Adipocyte (in vitro differentiated cells): Measurements from ENCODE around the gene SELENOP.

Source experiments
- DNase-seq: peaks from one replicate; pipeline ENCODE4 v3.0.0-alpha.2; 2015; ENCODE audit warnings: low read depth
- H3K27me3 ChIP-seq: replicated peaks from 2 replicates; pipeline ENCODE4 v1.7.0; 2013; ENCODE audit warnings: mild to moderate bottlenecking, low read length, moderate library complexity; ENCODE audit not compliant: control insufficient read depth, insufficient read depth
- H3K36me3 ChIP-seq: 2 replicates; pipeline ENCODE4 v1.7.0; 2013; ENCODE audit warnings: low read length, mild to moderate bottlenecking, moderate library complexity; ENCODE audit not compliant: control insufficient read depth, insufficient read depth, severe bottlenecking
- H3K4me1 ChIP-seq: 2 replicates; pipeline ENCODE4 v1.7.0; 2013; ENCODE audit warnings: mild to moderate bottlenecking, low read length, moderate library complexity; ENCODE audit not compliant: control insufficient read depth, insufficient read depth
- H3K4me3 ChIP-seq: 2 replicates; pipeline ENCODE4 v1.7.0; 2013; ENCODE audit warnings: mild to moderate bottlenecking, low read length, moderate library complexity
- H3K9ac ChIP-seq: 2 replicates; pipeline ENCODE4 v1.7.0; 2013; ENCODE audit warnings: mild to moderate bottlenecking, low read length, moderate library complexity
- H3K9me3 ChIP-seq: 2 replicates; pipeline ENCODE4 v1.7.0; 2013; ENCODE audit warnings: mild to moderate bottlenecking, low read length, moderate library complexity; ENCODE audit not compliant: control insufficient read depth

Gene SELENOP

DNA sequence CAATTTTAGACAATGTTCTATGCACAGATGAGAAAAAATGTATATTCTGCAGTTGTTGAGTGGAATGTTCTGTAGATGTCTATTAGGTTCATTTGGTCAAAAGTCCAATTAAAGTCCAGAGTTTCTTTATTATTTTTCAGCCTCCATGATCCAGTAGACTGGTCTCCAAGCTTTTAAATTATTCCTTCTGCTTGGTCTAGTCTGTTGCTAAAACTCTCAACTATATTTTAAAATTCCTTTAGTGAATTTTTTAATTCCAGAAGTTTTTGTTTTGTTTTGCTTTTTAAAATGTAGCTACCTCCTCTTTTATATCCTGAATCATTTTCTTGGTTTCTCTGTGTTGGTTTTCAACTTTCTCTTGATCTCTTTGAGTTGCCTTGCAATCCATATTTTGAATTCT, 24.6 kb downstream of the SELENOP start:
- Histone ChIP-seq H3K27me3 (no peaks in the 10 kb centered on the region), H3K9ac (no peak overlapping the region), H3K9me3 (peaks cover 35% of the 10 kb centered on the region), H3K36me3 (no peaks in the 10 kb centered on the region), H3K4me3 (no peak overlapping the region), H3K4me1 (no peaks in the 10 kb centered on the region)
- DNase-seq = no peak

- Histone ChIP-seq H3K9ac (no peak overlapping the region), H3K36me3 (no peaks in the 10 kb centered on the region), H3K4me3 (no peak overlapping the region), H3K27me3 (no peaks in the 10 kb centered on the region), H3K4me1 (no peaks in the 10 kb centered on the region), H3K9me3 (peaks cover 31% of the 10 kb centered on the region)
- no peak for DNase-seq
Measured at GRCh38 chr5:42785756-42786155, 25.9 kb downstream of the SELENOP start.

GRCh38 chr5:42784132-42784531, 27.6 kb downstream of the SELENOP start:
- no peak for DNase-seq
- Histone ChIP-seq H3K4me3 (no peak overlapping the region), H3K36me3 (no peaks in the 10 kb centered on the region), H3K9ac (no peak overlapping the region), H3K4me1 (no peaks in the 10 kb centered on the region), H3K27me3 (no peaks in the 10 kb centered on the region), H3K9me3 (peaks cover 31% of the 10 kb centered on the region)

GRCh38 chr5:42781584-42781983, 30.1 kb downstream of the SELENOP start:
- H3K4me1 ChIP-seq = no peaks in the 10 kb centered on the region
- peaks cover 15% of the 10 kb centered on the region for H3K9me3 ChIP-seq
- no peaks in the 10 kb centered on the region for H3K36me3 ChIP-seq
- no peak overlapping the region for H3K9ac ChIP-seq
- no peak for DNase-seq
- H3K27me3 ChIP-seq = no peaks in the 10 kb centered on the region
- H3K4me3 ChIP-seq = no peak overlapping the region

DNA sequence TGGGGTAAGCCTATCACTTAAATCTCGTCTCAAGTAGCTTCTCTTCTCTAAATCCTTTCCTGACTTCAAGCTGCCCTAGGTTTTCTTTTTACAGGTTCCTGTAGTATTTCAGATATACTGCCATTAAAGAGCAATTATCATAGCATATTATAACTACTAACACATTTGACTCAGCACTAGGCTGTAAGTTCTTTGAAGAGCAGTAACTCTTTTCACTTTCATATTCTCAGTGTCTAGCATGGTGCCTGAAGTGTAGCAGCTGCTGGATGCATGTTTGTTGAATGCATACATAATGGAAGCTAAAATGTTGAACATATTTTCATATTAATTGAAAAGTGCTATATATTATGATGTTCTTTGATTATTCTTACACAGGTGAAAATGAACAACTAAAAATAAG, 32.6 kb downstream of the SELENOP start:
- H3K4me1 ChIP-seq = no peaks in the 10 kb centered on the region
- no peak overlapping the region for H3K4me3 ChIP-seq
- no peaks in the 10 kb centered on the region for H3K9me3 ChIP-seq
- no peaks in the 10 kb centered on the region for H3K27me3 ChIP-seq
- no peaks in the 10 kb centered on the region for H3K36me3 ChIP-seq
- no peak for DNase-seq
- no peak overlapping the region for H3K9ac ChIP-seq

- DNase-seq = no peak
- peaks cover 5% of the 10 kb centered on the region for H3K4me1 ChIP-seq
- H3K9me3 ChIP-seq = peaks cover 6% of the 10 kb centered on the region
- peak overlapping the region; percentile 42 for H3K9ac ChIP-seq
- H3K27me3 ChIP-seq = no peaks in the 10 kb centered on the region
- no peaks in the 10 kb centered on the region for H3K36me3 ChIP-seq
- peak overlapping the region; percentile 77 for H3K4me3 ChIP-seq
Measured at GRCh38 chr5:42772265-42772993, 39.3 kb downstream of the SELENOP start.

DNA sequence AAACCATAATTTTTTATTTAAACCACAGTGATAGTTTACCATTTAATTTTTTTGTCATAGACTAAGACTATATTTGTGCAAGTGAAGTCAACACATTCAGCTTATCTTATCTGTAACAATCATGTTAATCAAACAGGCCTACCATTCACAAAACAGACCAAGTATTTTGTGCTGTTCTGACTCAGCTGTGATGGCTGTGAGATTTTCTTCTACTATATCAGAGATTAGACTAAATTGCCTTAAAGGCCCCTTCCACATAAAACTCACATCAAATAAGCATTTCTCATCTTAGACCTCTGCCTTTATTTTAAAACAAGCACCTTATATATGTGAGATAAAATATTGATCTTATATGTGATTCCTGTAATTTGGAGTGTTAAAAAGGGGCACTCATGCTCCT, 41.7 kb downstream of the SELENOP start:
- Histone ChIP-seq H3K4me3 (no peak overlapping the region), H3K9me3 (peaks cover 9% of the 10 kb centered on the region), H3K4me1 (peaks cover 5% of the 10 kb centered on the region), H3K9ac (no peak overlapping the region), H3K36me3 (no peaks in the 10 kb centered on the region), H3K27me3 (no peaks in the 10 kb centered on the region)
- DNase-seq = no peak

DNA sequence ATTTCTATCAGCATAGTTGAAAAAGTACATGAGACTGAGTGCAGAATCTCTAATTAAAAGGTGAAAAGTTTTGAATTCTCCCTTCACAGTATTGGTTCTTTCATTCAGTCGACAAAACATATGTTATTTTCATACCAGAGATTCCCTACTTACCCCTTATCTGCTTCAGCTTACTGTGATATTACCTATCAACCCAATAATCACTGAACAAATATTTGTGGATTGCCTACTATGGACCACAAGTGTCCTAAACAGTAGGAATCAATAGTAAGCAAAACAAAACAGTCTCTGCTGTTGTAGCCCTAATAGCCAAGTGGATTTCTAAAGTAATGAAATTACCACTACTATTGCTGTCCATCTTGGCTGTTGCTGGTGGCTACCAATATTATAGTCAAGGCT, 43.6 kb downstream of the SELENOP start:
- Histone ChIP-seq H3K9me3 (peaks cover 9% of the 10 kb centered on the region), H3K27me3 (no peaks in the 10 kb centered on the region), H3K9ac (no peak overlapping the region), H3K36me3 (no peaks in the 10 kb centered on the region), H3K4me3 (no peak overlapping the region), H3K4me1 (peaks cover 5% of the 10 kb centered on the region)
- DNase-seq = no peak

- H3K4me3 ChIP-seq = no peak overlapping the region
- peak; percentile 78 for DNase-seq
Measured at GRCh38 chr5:42767491-42768105, 44.1 kb downstream of the SELENOP start.

DNA sequence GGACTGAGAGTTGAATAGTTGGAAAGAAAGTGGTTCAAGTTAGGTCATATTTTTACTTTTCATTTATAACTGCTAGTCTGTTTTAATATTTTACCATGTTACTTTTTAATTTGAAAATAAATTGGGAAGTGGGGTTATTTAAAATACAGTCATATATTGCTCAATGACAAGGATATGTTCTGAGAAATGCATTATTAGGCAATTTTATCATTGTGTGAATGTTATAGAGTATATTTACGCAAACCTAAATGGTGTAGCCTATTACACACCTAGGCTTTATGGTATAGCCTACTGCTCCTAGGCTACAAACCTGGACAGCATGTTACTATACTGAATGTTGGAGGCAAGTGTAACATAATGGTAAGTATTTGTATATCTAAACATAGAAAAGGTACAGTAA, 49.9 kb downstream of the SELENOP start:
- no peak overlapping the region for H3K9ac ChIP-seq
- H3K4me3 ChIP-seq = no peak overlapping the region
- H3K36me3 ChIP-seq = no peaks in the 10 kb centered on the region

More at GRCh38 chr5:42767491-42768105, 44.1 kb downstream of the SELENOP start:
- peaks cover 9% of the 10 kb centered on the region for H3K9me3 ChIP-seq
- H3K36me3 ChIP-seq = no peaks in the 10 kb centered on the region
- H3K9ac ChIP-seq = no peak overlapping the region
- no peaks in the 10 kb centered on the region for H3K27me3 ChIP-seq
- peaks cover 5% of the 10 kb centered on the region for H3K4me1 ChIP-seq

GRCh38 chr5:42760426-42760825, 51.3 kb downstream of the SELENOP start:
- Histone ChIP-seq H3K9ac (no peak overlapping the region), H3K36me3 (no peaks in the 10 kb centered on the region), H3K9me3 (peaks cover 2% of the 10 kb centered on the region), H3K27me3 (no peaks in the 10 kb centered on the region), H3K4me3 (no peak overlapping the region), H3K4me1 (peaks cover 6% of the 10 kb centered on the region)
- no peak for DNase-seq

More for the DNA sequence above, 49.9 kb downstream of the SELENOP start:
- DNase-seq = no peak
- H3K27me3 ChIP-seq = no peaks in the 10 kb centered on the region
- H3K9me3 ChIP-seq = peaks cover 3% of the 10 kb centered on the region
- H3K4me1 ChIP-seq = peaks cover 6% of the 10 kb centered on the region
